Uterus (tissue), 4 donors: ENCODE results near the gene NEU4. TPM values are rescaled to one million over a fixed set of nuclear protein-coding genes. Genes with fewer than 3 reads are reported as not detected.
A peak's percentile ranks its signal among the peaks of the same experiment; 100 is the strongest.

ENCODE experiments used
- DNase-seq, 2 donors: peaks; one replicate each; pipeline ENCODE4 v3.0.0-alpha.2; 2019 to 2020
- H3K27ac ChIP-seq, 2 donors: fragments of 200-600 bp; sonication (generic); 1 replicate in 1 of 2; 2 replicates in 1 of 2; pipeline ENCODE4 v1.5.1; 2016 to 2018
- H3K27me3 ChIP-seq, 2 donors: fragments of 200-600 bp; sonication (generic); one replicate each; pipeline ENCODE4 v1.5.1; 2018 to 2019; ENCODE audit warnings: control low read depth in 1 of 2
- H3K36me3 ChIP-seq, 2 donors: fragments of 200-600 bp; sonication (generic); one replicate each; pipeline ENCODE4 v1.5.1; 2019; ENCODE audit warnings: control low read depth in 1 of 2
- H3K4me1 ChIP-seq, 2 donors: fragments of 200-600 bp; sonication (generic); one replicate each; pipeline ENCODE4 v1.5.1; 2018 to 2019; ENCODE audit warnings: control low read depth in 1 of 2
- H3K4me3 ChIP-seq, 2 donors: fragments of 200-600 bp; sonication (generic); 1 replicate in 1 of 2; 2 replicates in 1 of 2; pipeline ENCODE4 v1.5.1; 2018 to 2019; ENCODE audit warnings: mild to moderate bottlenecking in 1 of 2
- H3K9me3 ChIP-seq, 2 donors: fragments of 200-600 bp; sonication (generic); one replicate each; pipeline ENCODE4 v1.5.1; 2019; ENCODE audit warnings: control low read depth in 1 of 2
- CTCF ChIP-seq, 4 experiments: fragments of 200-600 bp in 2 of 4; fragments of 450-650 bp in 2 of 4; sonication (generic) in 2 of 4; IDR thresholded peaks; one replicate each; pipeline ENCODE4 v1.5.1; 2016 to 2019; ENCODE audit warnings: antibody characterized with exemption in 4 of 4, mild to moderate bottlenecking in 2 of 4, moderate library complexity in 1 of 4
- POLR2A ChIP-seq, 2 donors: fragments of 450-650 bp; IDR thresholded peaks; one replicate each; pipeline ENCODE4 v1.6.1; 2016; ENCODE audit warnings: antibody characterized with exemption in 2 of 2, mild to moderate bottlenecking in 1 of 2, moderate library complexity in 1 of 2
- intact Hi-C: fragments of 100-400 bp; cut with DNase I; formaldehyde crosslinking; loops from one replicate; pipeline ENCODE4 v1.15.1; 2023; ENCODE audit warnings: low total_unique reads
- total RNA-seq, 4 donors: library from RNA; depleted of rRNA in 3 of 4; stranded (reverse); fragments of >200 nt in 3 of 4; gene quantifications; one replicate each; pipeline versions ENCODE4 v1.1.0 to v1.2.4, GENCODE V29; 2014 to 2023
- donor health status: DM: yes; HTN: yes; CAD: no.

The NEU4 gene
- total RNA-seq, 4 donors from 2014 or later = 0.21 to 0.29 TPM; not detected in 2

- intact Hi-C loops = no loop called here
- no peaks in the 10 kb centered on the region for H3K36me3 ChIP-seq
- no peak for DNase-seq
- H3K4me3 ChIP-seq = no peak overlapping the region
- H3K27me3 ChIP-seq = peaks cover 0 to 10% of the 10 kb centered on the region in 2 donors
- H3K27ac ChIP-seq = peak overlapping the region in 1 of 2 donors; percentile 19
- TF ChIP-seq CTCF (IDR thresholded peaks at IDR 0.05) (no peak), POLR2A (IDR thresholded peaks at IDR 0.05) (no peak)
- no peaks in the 10 kb centered on the region for H3K9me3 ChIP-seq
- peaks cover 0 to 20% of the 10 kb centered on the region in 2 donors for H3K4me1 ChIP-seq
Observed at GRCh38 chr2:241862775-241863535, 54.0 kb downstream of the NEU4 start.

GRCh38 chr2:241863536-241863954, 54.6 kb downstream of the NEU4 start:
- H3K27me3 ChIP-seq = peaks cover 0 to 10% of the 10 kb centered on the region in 2 donors
- H3K4me3 ChIP-seq = no peak overlapping the region
- TF ChIP-seq POLR2A (IDR thresholded peaks at IDR 0.05) (no peak), CTCF (IDR thresholded peaks at IDR 0.05) (no peak)
- intact Hi-C loops = no loop called here
- peak; percentile 62 to 76 for DNase-seq
- H3K4me1 ChIP-seq = peaks cover 0 to 20% of the 10 kb centered on the region in 2 donors
- H3K27ac ChIP-seq = peak overlapping the region in 1 of 2 donors; percentile 19
- no peaks in the 10 kb centered on the region for H3K36me3 ChIP-seq
- no peaks in the 10 kb centered on the region for H3K9me3 ChIP-seq

GRCh38 chr2:241864168-241864849, 55.3 kb downstream of the NEU4 start:
- Histone ChIP-seq H3K36me3 (no peaks in the 10 kb centered on the region), H3K4me3 (no peak overlapping the region), H3K9me3 (no peaks in the 10 kb centered on the region), H3K27me3 (peaks cover 0 to 10% of the 10 kb centered on the region in 2 donors), H3K27ac (no peak overlapping the region), H3K4me1 (peaks cover 0 to 15% of the 10 kb centered on the region in 2 donors)
- DNase-seq = no peak
- TF ChIP-seq POLR2A (IDR thresholded peaks at IDR 0.05) (no peak), CTCF (IDR thresholded peaks at IDR 0.05) (no peak)
- intact Hi-C loops = no loop called here

- no peak for DNase-seq
- Histone ChIP-seq H3K9me3 (no peaks in the 10 kb centered on the region), H3K27me3 (peaks cover 0 to 10% of the 10 kb centered on the region in 2 donors), H3K4me1 (peaks cover 0 to 12% of the 10 kb centered on the region in 2 donors), H3K27ac (no peak overlapping the region), H3K36me3 (no peaks in the 10 kb centered on the region), H3K4me3 (no peak overlapping the region)
- TF ChIP-seq POLR2A (IDR thresholded peaks at IDR 0.05) = no peak
- no peak for TF ChIP-seq CTCF (IDR thresholded peaks at IDR 0.05)
- intact Hi-C loops = no loop called here
Observed at GRCh38 chr2:241864850-241865213, 55.8 kb downstream of the NEU4 start.

GRCh38 chr2:241865416-241865956, 56.5 kb downstream of the NEU4 start:
- no peaks in the 10 kb centered on the region for H3K9me3 ChIP-seq
- TF ChIP-seq CTCF (IDR thresholded peaks at IDR 0.05) (no peak), POLR2A (IDR thresholded peaks at IDR 0.05) (no peak)
- peaks cover 0 to 10% of the 10 kb centered on the region in 2 donors for H3K27me3 ChIP-seq
- DNase-seq = no peak
- H3K27ac ChIP-seq = no peak overlapping the region
- no peak overlapping the region for H3K4me3 ChIP-seq
- intact Hi-C loops = no loop called here
- no peaks in the 10 kb centered on the region for H3K36me3 ChIP-seq
- H3K4me1 ChIP-seq = peaks cover 0 to 6% of the 10 kb centered on the region in 2 donors
